HG03139 (cell line): ENCODE results near the gene NDUFB8.

Source experiments
- ATAC-seq: cut with Tn5 transposase; IDR thresholded peaks from one replicate; pipeline ENCODE4 v1.9.1; 2021; ENCODE audit not compliant: unreplicated experiment

Gene NDUFB8

GRCh38 chr10:100508691-100509150 lies 20.9 kb downstream of the NDUFB8 start:
- no peak for ATAC-seq

- no peak for ATAC-seq
Measured at GRCh38 chr10:100508266-100508665, 21.4 kb downstream of the NDUFB8 start.

- no peak for ATAC-seq
Measured at GRCh38 chr10:100507357-100507732, 22.3 kb downstream of the NDUFB8 start.

GRCh38 chr10:100506596-100507356 lies 22.9 kb downstream of the NDUFB8 start:
- ATAC-seq = no peak

- ATAC-seq = no peak
Measured at GRCh38 chr10:100505164-100505563, 24.5 kb downstream of the NDUFB8 start.

- ATAC-seq = no peak
Measured at GRCh38 chr10:100504096-100504495, 25.6 kb downstream of the NDUFB8 start.

- ATAC-seq = no peak
Measured at GRCh38 chr10:100502926-100503494, 26.7 kb downstream of the NDUFB8 start.

GRCh38 chr10:100501423-100501822 lies 28.2 kb downstream of the NDUFB8 start:
- ATAC-seq = no peak

GRCh38 chr10:100498059-100498458 lies 31.6 kb downstream of the NDUFB8 start:
- no peak for ATAC-seq

- no peak for ATAC-seq
Measured at GRCh38 chr10:100496567-100496966, 33.1 kb downstream of the NDUFB8 start.

- no peak for ATAC-seq
Measured at GRCh38 chr10:100490531-100490930, 39.1 kb downstream of the NDUFB8 start.

GRCh38 chr10:100489396-100489795 lies 40.3 kb downstream of the NDUFB8 start:
- no peak for ATAC-seq

- ATAC-seq = no peak
Measured at GRCh38 chr10:100487529-100487928, 42.1 kb downstream of the NDUFB8 start.

- no peak for ATAC-seq
Measured at GRCh38 chr10:100485801-100486495, 43.7 kb downstream of the NDUFB8 start.

- no peak for ATAC-seq
Measured at GRCh38 chr10:100485366-100485765, 44.3 kb downstream of the NDUFB8 start.

GRCh38 chr10:100483876-100484666 lies 45.6 kb downstream of the NDUFB8 start:
- no peak for ATAC-seq

- ATAC-seq = no peak
Measured at GRCh38 chr10:100482834-100483185, 46.9 kb downstream of the NDUFB8 start.

GRCh38 chr10:100482181-100482833 lies 47.4 kb downstream of the NDUFB8 start:
- no peak for ATAC-seq

- peak; percentile 98 for ATAC-seq
Measured at GRCh38 chr10:100481462-100482081, 48.1 kb downstream of the NDUFB8 start.

GRCh38 chr10:100480002-100480401 lies 49.7 kb downstream of the NDUFB8 start:
- ATAC-seq = no peak
